ENCODE measurements around the gene XPR1. TPM values are rescaled to one million over a fixed set of nuclear protein-coding genes. Genes with fewer than 3 reads are reported as not detected.

XPR1 gene
- total RNA-seq, 1 donor, result 25.7 TPM

- H3K4me3 ChIP-seq (ENCODE audit: insufficient read depth, low read length), result no peak overlapping the region
- no peaks in the 10 kb centered on the region for H3K9me3 ChIP-seq (ENCODE audit: low read depth, low read length)
- no peak for TF ChIP-seq CTCF (IDR thresholded peaks at IDR 0.05; ENCODE audit: extremely low read depth, low read depth, low read length)
- H3K27me3 ChIP-seq (ENCODE audit: insufficient read depth, low read length), result no peaks in the 10 kb centered on the region
- H3K79me2 ChIP-seq (ENCODE audit: insufficient read depth, low read length), result no peaks in the 10 kb centered on the region
- H3K27ac ChIP-seq (ENCODE audit: low read depth, low read length), result no peak overlapping the region
- no peaks in the 10 kb centered on the region for H3K4me1 ChIP-seq (ENCODE audit: insufficient read depth, low read length)
- H3K36me3 ChIP-seq (ENCODE audit: insufficient read depth, low read length), result no peaks in the 10 kb centered on the region
- no peak overlapping the region for H2AFZ ChIP-seq (ENCODE audit: low read length)
- no peak overlapping the region for H3K4me2 ChIP-seq (ENCODE audit: insufficient read depth, low read length)
- no peaks in the 10 kb centered on the region for H4K20me1 ChIP-seq (ENCODE audit: insufficient read depth, low read length)
- DNase-seq (ENCODE audit: insufficient read length, low spot score, missing footprints), result no peak
Observed at GRCh38 chr1:180892272-180892671, 260.4 kb downstream of the XPR1 start.

- H3K27ac ChIP-seq (ENCODE audit: low read depth, low read length), result no peak overlapping the region
- H3K36me3 ChIP-seq (ENCODE audit: insufficient read depth, low read length), result no peaks in the 10 kb centered on the region
- no peak for TF ChIP-seq CTCF (IDR thresholded peaks at IDR 0.05; ENCODE audit: extremely low read depth, low read depth, low read length)
Observed at GRCh38 chr1:180892675-180893074, 260.9 kb downstream of the XPR1 start.

GRCh38 chr1:180893614-180894013 is 261.8 kb downstream of the XPR1 start:
- Histone ChIP-seq H3K4me3 (ENCODE audit: insufficient read depth, low read length) (no peak overlapping the region), H2AFZ (ENCODE audit: low read length) (no peak overlapping the region), H3K9me3 (ENCODE audit: low read depth, low read length) (no peaks in the 10 kb centered on the region), H3K4me1 (ENCODE audit: insufficient read depth, low read length) (peaks cover 5% of the 10 kb centered on the region), H3K79me2 (ENCODE audit: insufficient read depth, low read length) (no peaks in the 10 kb centered on the region), H3K27me3 (ENCODE audit: insufficient read depth, low read length) (no peaks in the 10 kb centered on the region), H4K20me1 (ENCODE audit: insufficient read depth, low read length) (no peaks in the 10 kb centered on the region), H3K27ac (ENCODE audit: low read depth, low read length) (no peak overlapping the region), H3K36me3 (ENCODE audit: insufficient read depth, low read length) (no peaks in the 10 kb centered on the region), H3K4me2 (ENCODE audit: insufficient read depth, low read length) (no peak overlapping the region)
- no peak for TF ChIP-seq CTCF (IDR thresholded peaks at IDR 0.05; ENCODE audit: extremely low read depth, low read depth, low read length)
- no peak for DNase-seq (ENCODE audit: insufficient read length, low spot score, missing footprints)

More at GRCh38 chr1:180892675-180893074, 260.9 kb downstream of the XPR1 start:
- Histone ChIP-seq H4K20me1 (ENCODE audit: insufficient read depth, low read length) (no peaks in the 10 kb centered on the region), H3K79me2 (ENCODE audit: insufficient read depth, low read length) (no peaks in the 10 kb centered on the region), H3K9me3 (ENCODE audit: low read depth, low read length) (no peaks in the 10 kb centered on the region), H2AFZ (ENCODE audit: low read length) (no peak overlapping the region), H3K27me3 (ENCODE audit: insufficient read depth, low read length) (no peaks in the 10 kb centered on the region), H3K4me1 (ENCODE audit: insufficient read depth, low read length) (no peaks in the 10 kb centered on the region), H3K4me3 (ENCODE audit: insufficient read depth, low read length) (no peak overlapping the region), H3K4me2 (ENCODE audit: insufficient read depth, low read length) (no peak overlapping the region)
- DNase-seq (ENCODE audit: insufficient read length, low spot score, missing footprints), result no peak

- Histone ChIP-seq H3K36me3 (ENCODE audit: insufficient read depth, low read length) (no peaks in the 10 kb centered on the region), H3K4me1 (ENCODE audit: insufficient read depth, low read length) (peaks cover 8% of the 10 kb centered on the region), H3K79me2 (ENCODE audit: insufficient read depth, low read length) (no peaks in the 10 kb centered on the region), H3K4me2 (ENCODE audit: insufficient read depth, low read length) (no peak overlapping the region), H3K9me3 (ENCODE audit: low read depth, low read length) (no peaks in the 10 kb centered on the region), H3K27me3 (ENCODE audit: insufficient read depth, low read length) (no peaks in the 10 kb centered on the region), H3K4me3 (ENCODE audit: insufficient read depth, low read length) (no peak overlapping the region), H3K27ac (ENCODE audit: low read depth, low read length) (no peak overlapping the region), H2AFZ (ENCODE audit: low read length) (no peak overlapping the region), H4K20me1 (ENCODE audit: insufficient read depth, low read length) (no peaks in the 10 kb centered on the region)
- TF ChIP-seq CTCF (IDR thresholded peaks at IDR 0.05; ENCODE audit: extremely low read depth, low read depth, low read length), result no peak
- no peak for DNase-seq (ENCODE audit: insufficient read length, low spot score, missing footprints)
Observed at GRCh38 chr1:180896161-180896560, 264.3 kb downstream of the XPR1 start.
